Astrocyte (in vitro differentiated cells and primary cell): Measurements from ENCODE around the gene SNAI3. TPM values are rescaled to one million over a fixed set of nuclear protein-coding genes. Genes with fewer than 3 reads are reported as not detected.

ENCODE experiments used
- DNase-seq: peaks from one replicate; pipeline ENCODE4 v3.0.0-alpha.2; 2010; ENCODE audit warnings: low read depth
- FAIRE-seq: peaks from 2 replicates; lab custom pipeline; 2011; peaks lifted over from hg19 to GRCh38; lab: Jason Lieb, UNC
- H2AFZ ChIP-seq: 2 replicates; pipeline ENCODE4 v1.6.0; 2012; ENCODE audit warnings: low read depth, low read length, inconsistent platforms
- H3K27ac ChIP-seq: 2 replicates; pipeline ENCODE4 v1.5.1; 2011; ENCODE audit warnings: low read depth, low read length, inconsistent platforms
- H3K27me3 ChIP-seq: 2 replicates; pipeline ENCODE4 v1.6.0; 2011; ENCODE audit warnings: low read length, inconsistent platforms; ENCODE audit not compliant: insufficient read depth
- H3K36me3 ChIP-seq: 2 replicates; pipeline ENCODE4 v1.5.1; 2011; ENCODE audit warnings: low read length, inconsistent platforms; ENCODE audit not compliant: insufficient read depth
- H3K4me1 ChIP-seq: 2 replicates; pipeline ENCODE4 v1.5.1; 2011; ENCODE audit warnings: low read length, inconsistent platforms; ENCODE audit not compliant: insufficient read depth
- H3K4me2 ChIP-seq: 2 replicates; pipeline ENCODE4 v1.6.0; 2012; ENCODE audit warnings: low read length, inconsistent platforms
- H3K4me3 ChIP-seq: 2 replicates; pipeline ENCODE4 v1.5.1; 2011; ENCODE audit warnings: low read depth, mild to moderate bottlenecking, low read length, inconsistent platforms; ENCODE audit not compliant: insufficient read depth
- H3K79me2 ChIP-seq: 2 replicates; pipeline ENCODE4 v1.6.0; 2012; ENCODE audit warnings: mild to moderate bottlenecking, low read length, inconsistent platforms; ENCODE audit not compliant: insufficient read depth
- H3K9ac ChIP-seq: 2 replicates; pipeline ENCODE4 v1.6.0; 2012; ENCODE audit warnings: mild to moderate bottlenecking, low read length, inconsistent platforms
- H3K9me3 ChIP-seq: 2 replicates; pipeline ENCODE4 v1.5.1; 2012; ENCODE audit warnings: low read depth, mild to moderate bottlenecking, low read length, inconsistent platforms; ENCODE audit not compliant: insufficient read depth
- H4K20me1 ChIP-seq: 2 replicates; pipeline ENCODE4 v1.6.0; 2012; ENCODE audit warnings: low read length, inconsistent platforms; ENCODE audit not compliant: insufficient read depth
- H3K27ac Mint-ChIP-seq: one replicate; pipeline ENCODE4 v1.8.0; 2021; ENCODE audit warnings: mild to moderate bottlenecking, mixed read lengths; ENCODE audit not compliant: unreplicated experiment
- H3K27me3 Mint-ChIP-seq: one replicate; pipeline ENCODE4 v1.8.0; 2021; ENCODE audit warnings: low read depth, mixed read lengths; ENCODE audit not compliant: unreplicated experiment
- H3K36me3 Mint-ChIP-seq: one replicate; pipeline ENCODE4 v1.8.0; 2021; ENCODE audit warnings: low read depth, mixed read lengths; ENCODE audit not compliant: unreplicated experiment
- H3K4me1 Mint-ChIP-seq: one replicate; pipeline ENCODE4 v1.8.0; 2021; ENCODE audit warnings: low read depth, mixed read lengths; ENCODE audit not compliant: unreplicated experiment
- H3K4me3 Mint-ChIP-seq: one replicate; pipeline ENCODE4 v1.8.0; 2021; ENCODE audit warnings: mild to moderate bottlenecking, moderate library complexity, mixed read lengths; ENCODE audit not compliant: unreplicated experiment
- H3K9me3 Mint-ChIP-seq: one replicate; pipeline ENCODE4 v1.8.0; 2021; ENCODE audit warnings: mild to moderate bottlenecking, mixed read lengths; ENCODE audit not compliant: unreplicated experiment
- EZH2 ChIP-seq: IDR thresholded peaks from 2 replicates; pipeline ENCODE4 v1.6.1; 2012; ENCODE audit warnings: mild to moderate bottlenecking, low read length, inconsistent platforms; ENCODE audit not compliant: insufficient read depth
- total RNA-seq: library from RNA; stranded (reverse); gene quantifications from 2 replicates; pipeline ENCODE4 v1.2.1, GENCODE V29; 2021
- TF ChIP-seq, protein P1 (sequence below): IDR thresholded peaks from 2 replicates; pipeline ENCODE4 v1.5.1; 2011; ENCODE audit warnings: low read depth, mild to moderate bottlenecking, inconsistent platforms, low read length, moderate library complexity; ENCODE audit not compliant: insufficient read depth

SNAI3 gene
- total RNA-seq, 1 donor from 2014 or later, result 0.48 TPM

GRCh38 chr16:88723911-88724310 lies 37.6 kb upstream of the SNAI3 start:
- no peak overlapping the region for H3K4me2 ChIP-seq
- no peaks in the 10 kb centered on the region for H3K79me2 ChIP-seq
- H3K4me1 ChIP-seq, result no peaks in the 10 kb centered on the region
- no peak overlapping the region for H3K4me3 ChIP-seq
- DNase-seq, result no peak
- H3K9me3 ChIP-seq, result no peaks in the 10 kb centered on the region
- H3K9ac ChIP-seq, result no peak overlapping the region
- TF ChIP-seq, protein P1, sequence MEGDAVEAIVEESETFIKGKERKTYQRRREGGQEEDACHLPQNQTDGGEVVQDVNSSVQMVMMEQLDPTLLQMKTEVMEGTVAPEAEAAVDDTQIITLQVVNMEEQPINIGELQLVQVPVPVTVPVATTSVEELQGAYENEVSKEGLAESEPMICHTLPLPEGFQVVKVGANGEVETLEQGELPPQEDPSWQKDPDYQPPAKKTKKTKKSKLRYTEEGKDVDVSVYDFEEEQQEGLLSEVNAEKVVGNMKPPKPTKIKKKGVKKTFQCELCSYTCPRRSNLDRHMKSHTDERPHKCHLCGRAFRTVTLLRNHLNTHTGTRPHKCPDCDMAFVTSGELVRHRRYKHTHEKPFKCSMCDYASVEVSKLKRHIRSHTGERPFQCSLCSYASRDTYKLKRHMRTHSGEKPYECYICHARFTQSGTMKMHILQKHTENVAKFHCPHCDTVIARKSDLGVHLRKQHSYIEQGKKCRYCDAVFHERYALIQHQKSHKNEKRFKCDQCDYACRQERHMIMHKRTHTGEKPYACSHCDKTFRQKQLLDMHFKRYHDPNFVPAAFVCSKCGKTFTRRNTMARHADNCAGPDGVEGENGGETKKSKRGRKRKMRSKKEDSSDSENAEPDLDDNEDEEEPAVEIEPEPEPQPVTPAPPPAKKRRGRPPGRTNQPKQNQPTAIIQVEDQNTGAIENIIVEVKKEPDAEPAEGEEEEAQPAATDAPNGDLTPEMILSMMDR, result no peak
- no peak overlapping the region for H3K4me3 Mint-ChIP-seq
- H3K27ac Mint-ChIP-seq, result no peak overlapping the region
- peaks cover 6% of the 10 kb centered on the region for H3K36me3 Mint-ChIP-seq
- FAIRE-seq, result no peak
- H2AFZ ChIP-seq, result no peak overlapping the region
- H3K36me3 ChIP-seq, result peaks cover 12% of the 10 kb centered on the region
- no peak overlapping the region for H3K27ac ChIP-seq
- H3K27me3 ChIP-seq, result no peaks in the 10 kb centered on the region
- H3K27me3 Mint-ChIP-seq, result no peaks in the 10 kb centered on the region
- no peaks in the 10 kb centered on the region for H3K4me1 Mint-ChIP-seq
- no peaks in the 10 kb centered on the region for H3K9me3 Mint-ChIP-seq
- H4K20me1 ChIP-seq, result peaks cover 13% of the 10 kb centered on the region

GRCh38 chr16:88723507-88723887 lies 37.2 kb upstream of the SNAI3 start:
- H3K27ac Mint-ChIP-seq, result no peak overlapping the region
- TF ChIP-seq EZH2, result no peak
- TF ChIP-seq, protein P1, result no peak
- H3K27me3 Mint-ChIP-seq, result no peaks in the 10 kb centered on the region
- H3K27ac ChIP-seq, result no peak overlapping the region
- H3K9ac ChIP-seq, result no peak overlapping the region
- no peaks in the 10 kb centered on the region for H3K9me3 Mint-ChIP-seq
- H3K4me3 ChIP-seq, result no peak overlapping the region
- H3K4me2 ChIP-seq, result no peak overlapping the region
- H3K27me3 ChIP-seq, result no peaks in the 10 kb centered on the region
- H3K4me1 ChIP-seq, result no peaks in the 10 kb centered on the region
- H2AFZ ChIP-seq, result no peak overlapping the region
- H3K4me1 Mint-ChIP-seq, result no peaks in the 10 kb centered on the region
- no peaks in the 10 kb centered on the region for H3K9me3 ChIP-seq
- peaks cover 6% of the 10 kb centered on the region for H3K36me3 Mint-ChIP-seq
- H3K4me3 Mint-ChIP-seq, result no peak overlapping the region
- peaks cover 12% of the 10 kb centered on the region for H3K36me3 ChIP-seq
- DNase-seq (no peak), FAIRE-seq (no peak)
- peaks cover 17% of the 10 kb centered on the region for H4K20me1 ChIP-seq
- no peaks in the 10 kb centered on the region for H3K79me2 ChIP-seq

DNA sequence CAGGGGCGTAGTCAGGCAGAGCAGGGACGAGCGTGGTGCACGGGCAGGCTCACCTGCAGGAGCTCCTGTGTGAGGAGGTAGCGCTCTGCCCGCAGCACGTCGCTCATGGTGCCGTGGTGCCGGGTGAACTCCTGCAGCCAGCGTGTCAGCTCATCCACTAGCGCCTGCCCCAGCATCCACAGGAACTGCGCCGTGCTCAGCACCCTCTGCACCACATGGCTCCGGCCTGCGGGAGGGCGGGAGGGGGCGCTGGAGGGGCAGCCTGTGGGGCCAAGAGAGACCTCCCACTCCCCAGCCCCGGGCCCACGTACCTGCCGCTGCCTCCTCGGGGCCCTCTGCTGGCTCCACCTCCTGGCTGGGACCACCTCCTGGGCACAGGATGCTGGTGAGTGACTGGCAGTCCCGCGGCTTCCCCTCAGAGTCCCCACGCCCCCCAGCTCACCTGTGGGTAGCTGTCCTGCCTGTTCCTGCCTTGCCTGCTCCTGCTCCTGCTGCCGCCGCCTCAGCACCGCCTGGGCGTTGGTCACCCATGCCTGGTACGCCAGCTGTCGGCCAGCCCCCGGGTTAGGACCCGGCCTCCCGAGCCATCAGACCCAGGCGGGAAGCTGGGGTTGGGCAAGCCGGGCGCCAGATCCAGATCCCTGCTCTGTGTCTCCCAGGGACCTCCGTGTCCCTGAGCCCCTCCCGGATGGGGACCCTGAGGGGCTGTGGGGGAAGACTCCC lies 36.6 kb upstream of the SNAI3 start:
- no peak overlapping the region for H2AFZ ChIP-seq
- H3K79me2 ChIP-seq, result no peaks in the 10 kb centered on the region
- peaks cover 11% of the 10 kb centered on the region for H3K36me3 Mint-ChIP-seq
- H3K9me3 Mint-ChIP-seq, result no peaks in the 10 kb centered on the region
- no peak overlapping the region for H3K27ac ChIP-seq
- H3K4me3 Mint-ChIP-seq, result no peak overlapping the region
- no peak overlapping the region for H3K9ac ChIP-seq
- H3K4me1 ChIP-seq, result no peaks in the 10 kb centered on the region
- no peak overlapping the region for H3K4me2 ChIP-seq
- FAIRE-seq (no peak), DNase-seq (no peak)
- no peaks in the 10 kb centered on the region for H3K9me3 ChIP-seq
- no peaks in the 10 kb centered on the region for H3K27me3 ChIP-seq
- peaks cover 22% of the 10 kb centered on the region for H4K20me1 ChIP-seq
- no peak overlapping the region for H3K4me3 ChIP-seq
- H3K36me3 ChIP-seq, result peaks cover 17% of the 10 kb centered on the region
- H3K4me1 Mint-ChIP-seq, result no peaks in the 10 kb centered on the region
- no peak overlapping the region for H3K27ac Mint-ChIP-seq
- H3K27me3 Mint-ChIP-seq, result no peaks in the 10 kb centered on the region
- no peak for TF ChIP-seq EZH2
- TF ChIP-seq, protein P1, result no peak
